ENCODE results near the gene DNAJC30. TPM values are rescaled to one million over a fixed set of nuclear protein-coding genes. Genes with fewer than 3 reads are reported as not detected.

DNAJC30 gene
- total RNA-seq, 1 experiment from 2014 or later = 2.9 TPM

GRCh38 chr7:73718905-73719805 is 35.9 kb upstream of the DNAJC30 start, which contains the start of gene STX1A:
TSS of gene STX1A (minus strand) at chr7:73719669. CDS start at chr7:73719631, 38 bp downstream.
- intact Hi-C loops (cut with micrococcal nuclease) = loop anchor here (2.0 to 5.0 kb wide), 2 partner anchors 14 to 52 kb away; partner anchors contain the start of gene VPS37D
- ATAC-seq = peak; percentile 9

DNA sequence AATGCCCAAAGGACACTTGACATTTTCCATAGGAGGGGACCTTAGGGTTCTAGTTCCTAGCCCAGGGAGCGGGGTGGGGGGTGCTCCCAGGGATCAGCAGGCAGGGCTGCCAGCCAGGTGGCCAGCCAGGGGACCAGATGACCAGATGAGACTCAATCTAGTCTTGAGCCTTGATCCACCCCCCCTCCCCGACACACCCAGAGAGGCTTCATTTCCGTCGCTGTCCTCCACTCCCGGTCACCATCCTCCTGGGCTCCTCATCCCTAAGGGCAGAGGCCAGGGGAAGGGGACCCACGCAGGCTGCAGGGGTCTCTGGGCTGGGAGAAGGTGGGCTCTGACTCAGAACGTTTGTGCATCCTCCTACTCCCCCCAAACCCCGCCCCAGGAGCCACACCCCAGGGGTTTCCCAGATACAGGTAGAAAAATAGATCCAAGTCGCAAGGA is 35.2 kb upstream of the DNAJC30 start:
- Histone ChIP-seq H3K4me1 (ENCODE audit: insufficient read depth, low read length) (peaks cover 55% of the 10 kb centered on the region), H3F3A (ENCODE audit: low read length, unreplicated experiment) (peaks cover 11% of the 10 kb centered on the region), H3K4me3 (ENCODE audit: low read length) (peak overlapping the region; percentile 95), H3K9me3 (ENCODE audit: low read length) (no peaks in the 10 kb centered on the region), H4K20me1 (ENCODE audit: low read length) (peaks cover 16% of the 10 kb centered on the region; the same call in 1 of the 2 replicates), H3K4me2 (ENCODE audit: low read length) (peak overlapping the region; percentile 99), H3K9ac (ENCODE audit: low read length) (peak overlapping the region; percentile 100), H2AFZ (ENCODE audit: low read length) (no peak overlapping the region), H3K36me3 (ENCODE audit: low read depth, low read length) (peaks cover 24% of the 10 kb centered on the region), H3K27me3 (ENCODE audit: low read length) (no peaks in the 10 kb centered on the region), H3K79me2 (ENCODE audit: low read length) (peaks cover 61% of the 10 kb centered on the region), H3K27ac (ENCODE audit: low read length) (peak overlapping the region; percentile 100), H3K9me2 (replicated peaks; ENCODE audit: low read length) (no peaks in the 10 kb centered on the region)
- ChIA-PET CTCF (no interaction called here), POLR2A (ENCODE audit: unreplicated experiment) (interaction anchor here (0.6 to 4.9 kb wide), 2 partner anchors 12 to 361 kb away, joined by 4 to 90 read pairs; no protein-coding TSS in a partner anchor)
- peak; percentile 38 for DNase-seq
- BruUV-seq (replicated peaks) = TSS peak; percentile 73
- TF ChIP-seq, protein P1, sequence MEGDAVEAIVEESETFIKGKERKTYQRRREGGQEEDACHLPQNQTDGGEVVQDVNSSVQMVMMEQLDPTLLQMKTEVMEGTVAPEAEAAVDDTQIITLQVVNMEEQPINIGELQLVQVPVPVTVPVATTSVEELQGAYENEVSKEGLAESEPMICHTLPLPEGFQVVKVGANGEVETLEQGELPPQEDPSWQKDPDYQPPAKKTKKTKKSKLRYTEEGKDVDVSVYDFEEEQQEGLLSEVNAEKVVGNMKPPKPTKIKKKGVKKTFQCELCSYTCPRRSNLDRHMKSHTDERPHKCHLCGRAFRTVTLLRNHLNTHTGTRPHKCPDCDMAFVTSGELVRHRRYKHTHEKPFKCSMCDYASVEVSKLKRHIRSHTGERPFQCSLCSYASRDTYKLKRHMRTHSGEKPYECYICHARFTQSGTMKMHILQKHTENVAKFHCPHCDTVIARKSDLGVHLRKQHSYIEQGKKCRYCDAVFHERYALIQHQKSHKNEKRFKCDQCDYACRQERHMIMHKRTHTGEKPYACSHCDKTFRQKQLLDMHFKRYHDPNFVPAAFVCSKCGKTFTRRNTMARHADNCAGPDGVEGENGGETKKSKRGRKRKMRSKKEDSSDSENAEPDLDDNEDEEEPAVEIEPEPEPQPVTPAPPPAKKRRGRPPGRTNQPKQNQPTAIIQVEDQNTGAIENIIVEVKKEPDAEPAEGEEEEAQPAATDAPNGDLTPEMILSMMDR (conservative IDR thresholded peaks at IDR 0.05; ENCODE audit: low read depth, low read length) = no peak
- TF ChIP-seq EZH2phosphoT487 (IDR thresholded peaks at IDR 0.05; ENCODE audit: borderline replicate concordance, low read length) (no peak), EZH2 (IDR thresholded peaks at IDR 0.05; ENCODE audit: low read length, unreplicated experiment) (no peak)
- intact Hi-C loops (cut with micrococcal nuclease) = loop anchor here (2.0 to 5.0 kb wide), 2 partner anchors 14 to 51 kb away; partner anchors contain the start of gene VPS37D
- peak; percentile 3 for ATAC-seq

More at GRCh38 chr7:73718905-73719805, 35.9 kb upstream of the DNAJC30 start, which contains the start of gene STX1A:
- Histone ChIP-seq H3K9ac (ENCODE audit: low read length) (peak within 1 kb of the TSS; percentile 100), H3K9me2 (replicated peaks; ENCODE audit: low read length) (no peaks in the 10 kb centered on the region), H3K79me2 (ENCODE audit: low read length) (peaks cover 54% of the 10 kb centered on the region), H4K20me1 (ENCODE audit: low read length) (peaks cover 11% of the 10 kb centered on the region; the same call in 1 of the 2 replicates), H3K4me1 (ENCODE audit: insufficient read depth, low read length) (peaks cover 50% of the 10 kb centered on the region), H3K9me3 (ENCODE audit: low read length) (no peaks in the 10 kb centered on the region), H3K36me3 (ENCODE audit: low read depth, low read length) (peaks cover 19% of the 10 kb centered on the region), H3K27ac (ENCODE audit: low read length) (peak within 1 kb of the TSS; percentile 100), H2AFZ (ENCODE audit: low read length) (no peak within 1 kb of the TSS), H3F3A (ENCODE audit: low read length, unreplicated experiment) (peaks cover 11% of the 10 kb centered on the region), H3K27me3 (ENCODE audit: low read length) (no peaks in the 10 kb centered on the region), H3K4me3 (ENCODE audit: low read length) (peak within 1 kb of the TSS; percentile 95), H3K4me2 (ENCODE audit: low read length) (peak within 1 kb of the TSS; percentile 99)
- POLR2A ChIA-PET (ENCODE audit: unreplicated experiment) = interaction anchor here (0.6 to 1.6 kb wide), 3 partner anchors 13 to 141 kb away, joined by 5 to 44 read pairs (median 10); partner anchors contain the start of gene TBL2
- DNase-seq = peak; percentile 73
- no TSS peak for BruUV-seq (replicated peaks)
- CTCF ChIA-PET = no interaction called here
- TF ChIP-seq, protein P1 (conservative IDR thresholded peaks at IDR 0.05; ENCODE audit: low read depth, low read length) = no peak

Data from PC-3 (cell line).